HCT116 (cell line): ENCODE results near the gene KRT17. TPM values are rescaled to one million over a fixed set of nuclear protein-coding genes. Genes with fewer than 3 reads are reported as not detected.

Experiments used
- ATAC-seq: fragments of 200-7000 bp; cut with Tn5 transposase; 2 replicates; pipeline ENCODE4 v1.9.1; 2020; ENCODE audit warnings: mild to moderate bottlenecking, moderate library complexity
- BruUV-seq: library from RNA; stranded (reverse); fragments of 400-500 nt; replicated peaks from 2 replicates; lab custom pipeline; 2021; lab: Mats Ljungman, UMichigan
- CTCF ChIA-PET: fragments of 300-600 bp; sonication (Branson Sonifier 250); formaldehyde crosslinking; loops from one replicate; lab custom pipeline; 2021; ENCODE audit warnings: antibody characterized with exemption; lab: Charles Lee
- POLR2A ChIA-PET: fragments of 300-600, 350-600 bp; sonication (Branson Sonifier 250); formaldehyde crosslinking; loops from one replicate; lab custom pipeline; 2021; ENCODE audit warnings: antibody characterized with exemption; lab: Charles Lee
- RAD21 ChIA-PET, 2 experiments: fragments of 300-600 bp; sonication (Branson Sonifier 250); formaldehyde crosslinking; loops; one replicate each; lab custom pipeline; 2023; ENCODE audit warnings: low total read pairs in 2 of 2; ENCODE audit not compliant: uncharacterized antibody in 2 of 2, unreplicated experiment in 2 of 2, low non-redundant PET in 1 of 2; lab: Charles Lee
- DNase-seq: peaks from one replicate; pipeline ENCODE4 v3.0.0-alpha.2; 2010; ENCODE audit warnings: low read depth, low spot score
- H2AFZ ChIP-seq: fragments of 200-600 bp; shearing (Covaris generic), sonication (generic); 2 replicates; pipeline ENCODE4 v1.6.1; 2017; ENCODE audit warnings: low read depth, mixed run types, mixed read lengths, antibody characterized with exemption, low read length; ENCODE audit not compliant: poor library complexity, severe bottlenecking
- H3K27ac ChIP-seq: 2 replicates; pipeline ENCODE4 v1.5.1; 2012; ENCODE audit warnings: low read depth, low read length
- H3K27me3 ChIP-seq: fragments of 200-600 bp; sonication (generic); 2 replicates; pipeline ENCODE4 v1.6.1; 2016; ENCODE audit warnings: mixed run types, low read length, mixed read lengths; ENCODE audit not compliant: insufficient read depth
- H3K36me3 ChIP-seq, 2 experiments: fragments of 200-500 bp in 1 of 2; fragments of 200-600 bp in 1 of 2; sonication (Bioruptor generic) in 1 of 2; sonication (generic) in 1 of 2; 2 replicates each; pipeline versions ENCODE4 v1.5.1 to v1.6.1; 2014 to 2016; ENCODE audit warnings: low read length in 2 of 2, inconsistent platforms in 1 of 2, mixed read lengths in 1 of 2, mixed run types in 1 of 2; ENCODE audit not compliant: insufficient read depth in 2 of 2, control insufficient read depth in 1 of 2
- H3K4me1 ChIP-seq, 2 experiments: fragments of 200-600 bp in 1 of 2; sonication (generic) in 1 of 2; 2 replicates each; pipeline versions ENCODE4 v1.5.1 to v1.6.1; 2012 to 2017; ENCODE audit warnings: low read length in 2 of 2, inconsistent platforms in 1 of 2, mild to moderate bottlenecking in 1 of 2, mixed read lengths in 1 of 2, mixed run types in 1 of 2, moderate library complexity in 1 of 2; ENCODE audit not compliant: insufficient read depth in 2 of 2, control insufficient read depth in 1 of 2
- H3K4me2 ChIP-seq: fragments of 200-600 bp; sonication (generic); 2 replicates; pipeline ENCODE4 v1.6.1; 2017; ENCODE audit warnings: mixed run types, low read length, mixed read lengths
- H3K4me3 ChIP-seq, 2 experiments: fragments of 200-600 bp in 1 of 2; sonication (generic) in 1 of 2; replicated peaks in 1 of 2; 2 replicates each; pipeline ENCODE4 v1.5.1; 2011 to 2016; ENCODE audit warnings: low read length in 2 of 2, control low read depth in 1 of 2, low read depth in 1 of 2, mild to moderate bottlenecking in 1 of 2, mixed read lengths in 1 of 2, mixed run types in 1 of 2
- H3K79me2 ChIP-seq: fragments of 200-600 bp; sonication (generic); 2 replicates; pipeline ENCODE4 v1.6.1; 2017; ENCODE audit warnings: mild to moderate bottlenecking, mixed run types, low read length, moderate library complexity, mixed read lengths; ENCODE audit not compliant: insufficient read depth
- H3K9ac ChIP-seq: fragments of 200-600 bp; sonication (generic); 2 replicates; pipeline ENCODE4 v1.6.1; 2016; ENCODE audit warnings: low read length, mixed read lengths
- H3K9me2 ChIP-seq: fragments of 200-600 bp; sonication (generic), shearing (Covaris generic); 2 replicates; pipeline ENCODE4 v1.6.1; 2017; ENCODE audit warnings: mixed run types, mild to moderate bottlenecking, moderate library complexity; ENCODE audit not compliant: insufficient read depth
- H3K9me3 ChIP-seq, 2 experiments: fragments of 200-500 bp in 1 of 2; fragments of 200-600 bp in 1 of 2; sonication (Bioruptor generic) in 1 of 2; sonication (generic) in 1 of 2; 2 replicates each; pipeline ENCODE4 v1.6.1; 2014 to 2017; ENCODE audit warnings: low read length in 2 of 2, mixed read lengths in 2 of 2, inconsistent platforms in 1 of 2, low read depth in 1 of 2, mild to moderate bottlenecking in 1 of 2, mixed run types in 1 of 2, moderate library complexity in 1 of 2; ENCODE audit not compliant: control insufficient read depth in 1 of 2, insufficient read depth in 1 of 2
- H4K20me1 ChIP-seq: fragments of 200-600 bp; sonication (generic), shearing (Covaris generic); 2 replicates; pipeline ENCODE4 v1.6.1; 2017; ENCODE audit warnings: mixed run types, mild to moderate bottlenecking, moderate library complexity; ENCODE audit not compliant: insufficient read depth
- CEBPB ChIP-seq: IDR thresholded peaks from 2 replicates; pipeline ENCODE4 v1.6.1; 2012; ENCODE audit warnings: low read depth
- CTCF ChIP-seq, 3 experiments: fragments of 200-600 bp in 1 of 3; sonication (generic) in 1 of 3; IDR thresholded peaks in 2 of 3; conservative IDR thresholded peaks in 1 of 3; 2 replicates each; pipeline ENCODE4 v1.5.1; 2012 to 2017; ENCODE audit warnings: low read depth in 2 of 3, low read length in 2 of 3, antibody characterized with exemption in 1 of 3, borderline replicate concordance in 1 of 3, control low read depth in 1 of 3, mild to moderate bottlenecking in 1 of 3, mixed read lengths in 1 of 3, mixed run types in 1 of 3, moderate library complexity in 1 of 3; ENCODE audit not compliant: insufficient read depth in 1 of 3
- FOSL1 ChIP-seq: IDR thresholded peaks from 2 replicates; pipeline ENCODE4 v1.6.1; 2012; ENCODE audit warnings: low read depth
- MAX ChIP-seq: IDR thresholded peaks from 2 replicates; pipeline ENCODE4 v1.6.1; 2012
- POLR2A ChIP-seq: IDR thresholded peaks from 2 replicates; pipeline ENCODE4 v1.7.0; 2011; ENCODE audit warnings: borderline replicate concordance; ENCODE audit not compliant: insufficient read depth, insufficient read length; ENCODE audit errors: extremely low read depth
- POLR2AphosphoS5 ChIP-seq: IDR thresholded peaks from 2 replicates; pipeline ENCODE4 v1.6.1; 2011; ENCODE audit warnings: mild to moderate bottlenecking, low read depth, low read length, moderate library complexity
- RAD21 ChIP-seq: IDR thresholded peaks from 2 replicates; pipeline ENCODE4 v1.6.1; 2012; ENCODE audit warnings: low read depth, mild to moderate bottlenecking
- SRF ChIP-seq: IDR thresholded peaks from 2 replicates; pipeline ENCODE4 v1.6.1; 2012; ENCODE audit warnings: low read depth
- ZFX ChIP-seq: fragments of 450-650 bp; IDR thresholded peaks from 2 replicates; pipeline ENCODE4 v1.6.1; 2017
- intact Hi-C: fragments of 100-400 bp; cut with micrococcal nuclease; formaldehyde crosslinking; loops from 2 replicates; pipeline ENCODE4 v1.10.0; 2022
- total RNA-seq: library from RNA; stranded (reverse); gene quantifications from one replicate; pipeline ENCODE4 v1.2.1, GENCODE V29; 2021; ENCODE audit not compliant: unreplicated experiment
- TF ChIP-seq, protein P1 (sequence below): IDR thresholded peaks from 2 replicates; pipeline ENCODE4 v1.6.1; 2012
- TF ChIP-seq, protein P2 (sequence below): IDR thresholded peaks from 2 replicates; pipeline ENCODE4 v1.6.1; 2012; ENCODE audit warnings: low read depth
- TF ChIP-seq, protein P3 (sequence below): IDR thresholded peaks from 2 replicates; pipeline ENCODE4 v1.6.1; 2011; ENCODE audit warnings: mild to moderate bottlenecking, low read length, moderate library complexity; ENCODE audit not compliant: insufficient replicate concordance; ENCODE audit errors: extremely low read depth

The KRT17 gene
- total RNA-seq, 1 experiment from 2014 or later: not detected

DNA sequence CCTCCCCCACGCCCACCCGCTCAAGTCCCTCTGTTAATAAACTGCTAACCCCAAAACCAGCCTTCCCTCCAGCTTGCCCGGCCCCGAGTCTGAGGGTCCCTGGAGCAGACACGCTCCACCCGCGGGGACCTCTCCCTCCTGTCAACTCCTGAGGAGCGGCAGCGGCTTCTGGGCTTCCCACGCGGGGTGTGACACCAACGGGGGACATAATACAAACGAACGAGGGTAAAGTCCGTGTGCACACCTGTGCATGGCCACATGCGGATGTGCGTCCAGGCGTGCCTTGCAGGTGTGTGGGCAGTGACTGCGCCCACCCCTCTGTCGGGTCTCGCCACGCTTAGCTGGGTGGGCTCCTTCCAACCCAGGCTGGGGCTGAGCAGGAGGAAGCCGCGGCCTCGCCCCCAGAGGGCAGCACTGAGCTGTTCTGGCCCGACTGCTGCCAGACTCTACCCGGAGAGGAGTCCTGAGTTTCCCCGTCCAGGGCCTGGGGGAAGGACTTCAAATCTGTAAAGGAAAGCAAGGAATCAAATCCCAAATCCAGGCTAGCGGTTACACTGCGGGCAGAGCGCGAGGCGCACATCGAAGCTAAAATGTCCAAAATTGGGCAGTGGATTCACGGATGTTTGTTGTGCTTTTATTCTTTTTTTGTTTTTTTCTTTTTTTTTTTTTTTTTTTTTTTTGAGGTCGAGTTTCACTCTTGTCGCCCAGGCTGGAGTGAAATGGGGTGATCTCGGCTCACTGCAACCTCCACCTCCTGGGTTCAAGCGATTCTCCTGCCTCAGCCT, 24.2 kb upstream of the KRT17 start (continued):
- TF ChIP-seq SRF: no peak
- peak; percentile 92 for TF ChIP-seq RAD21
- TF ChIP-seq, protein P1, sequence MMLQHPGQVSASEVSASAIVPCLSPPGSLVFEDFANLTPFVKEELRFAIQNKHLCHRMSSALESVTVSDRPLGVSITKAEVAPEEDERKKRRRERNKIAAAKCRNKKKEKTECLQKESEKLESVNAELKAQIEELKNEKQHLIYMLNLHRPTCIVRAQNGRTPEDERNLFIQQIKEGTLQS: no peak

GRCh38 chr17:41647940-41648410, 23.6 kb upstream of the KRT17 start:
- H3K27ac ChIP-seq: peak overlapping the region; percentile 41
- H2AFZ ChIP-seq: peak overlapping the region; percentile 83
- H4K20me1 ChIP-seq: no peaks in the 10 kb centered on the region
- CTCF ChIA-PET: interaction anchor here (0.6 to 11.1 kb wide), 31 partner anchors 8 to 1115 kb away, joined by 3 to 217 read pairs (median 6); partner anchors contain the start of gene KRT19
- POLR2A ChIA-PET: interaction anchor here (0.9 to 1.9 kb wide), 5 partner anchors 18 to 120 kb away, joined by 3 to 25 read pairs (median 9); partner anchors contain the start of genes EIF1 and KRT19
- DNase-seq (peak; percentile 54), ATAC-seq (peak; percentile 80)
- H3K79me2 ChIP-seq: no peaks in the 10 kb centered on the region
- intact Hi-C loops: loop anchor here (1.0 to 10.0 kb wide), 9 partner anchors 14 to 1026 kb away; no protein-coding TSS in a partner anchor
- H3K9me3 ChIP-seq: no peaks in the 10 kb centered on the region
- RAD21 ChIA-PET: interaction anchor here (0.6 to 2.7 kb wide), 8 partner anchors 14 to 770 kb away, joined by 3 to 28 read pairs (median 8); no protein-coding TSS in a partner anchor
- peak overlapping the region; percentile 83 for H3K4me2 ChIP-seq
- BruUV-seq: no TSS peak
- TF ChIP-seq RAD21 (peak; percentile 100), ZFX (no peak; the same call in 1 of the 2 replicates), SRF (no peak), POLR2AphosphoS5 (0 out of 2 replicates have a peak, but pooled peaks have one; percentile 25), CTCF (IDR thresholded peaks at IDR 0.05 in 2 of 3, conservative IDR thresholded peaks at IDR 0.05 in 1 of 3; ENCODE audit: borderline replicate concordance in 1 of 3, insufficient read depth in 1 of 3, low read depth in 2 of 3, low read length in 2 of 3) (peak; percentile 84 to 95 (median 92)), POLR2A (no peak), CEBPB (no peak), MAX (peak; percentile 62; the same call in 1 of the 2 replicates), FOSL1 (no peak)
- TF ChIP-seq, protein P2, sequence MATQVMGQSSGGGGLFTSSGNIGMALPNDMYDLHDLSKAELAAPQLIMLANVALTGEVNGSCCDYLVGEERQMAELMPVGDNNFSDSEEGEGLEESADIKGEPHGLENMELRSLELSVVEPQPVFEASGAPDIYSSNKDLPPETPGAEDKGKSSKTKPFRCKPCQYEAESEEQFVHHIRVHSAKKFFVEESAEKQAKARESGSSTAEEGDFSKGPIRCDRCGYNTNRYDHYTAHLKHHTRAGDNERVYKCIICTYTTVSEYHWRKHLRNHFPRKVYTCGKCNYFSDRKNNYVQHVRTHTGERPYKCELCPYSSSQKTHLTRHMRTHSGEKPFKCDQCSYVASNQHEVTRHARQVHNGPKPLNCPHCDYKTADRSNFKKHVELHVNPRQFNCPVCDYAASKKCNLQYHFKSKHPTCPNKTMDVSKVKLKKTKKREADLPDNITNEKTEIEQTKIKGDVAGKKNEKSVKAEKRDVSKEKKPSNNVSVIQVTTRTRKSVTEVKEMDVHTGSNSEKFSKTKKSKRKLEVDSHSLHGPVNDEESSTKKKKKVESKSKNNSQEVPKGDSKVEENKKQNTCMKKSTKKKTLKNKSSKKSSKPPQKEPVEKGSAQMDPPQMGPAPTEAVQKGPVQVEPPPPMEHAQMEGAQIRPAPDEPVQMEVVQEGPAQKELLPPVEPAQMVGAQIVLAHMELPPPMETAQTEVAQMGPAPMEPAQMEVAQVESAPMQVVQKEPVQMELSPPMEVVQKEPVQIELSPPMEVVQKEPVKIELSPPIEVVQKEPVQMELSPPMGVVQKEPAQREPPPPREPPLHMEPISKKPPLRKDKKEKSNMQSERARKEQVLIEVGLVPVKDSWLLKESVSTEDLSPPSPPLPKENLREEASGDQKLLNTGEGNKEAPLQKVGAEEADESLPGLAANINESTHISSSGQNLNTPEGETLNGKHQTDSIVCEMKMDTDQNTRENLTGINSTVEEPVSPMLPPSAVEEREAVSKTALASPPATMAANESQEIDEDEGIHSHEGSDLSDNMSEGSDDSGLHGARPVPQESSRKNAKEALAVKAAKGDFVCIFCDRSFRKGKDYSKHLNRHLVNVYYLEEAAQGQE: no peak
- TF ChIP-seq, protein P3, sequence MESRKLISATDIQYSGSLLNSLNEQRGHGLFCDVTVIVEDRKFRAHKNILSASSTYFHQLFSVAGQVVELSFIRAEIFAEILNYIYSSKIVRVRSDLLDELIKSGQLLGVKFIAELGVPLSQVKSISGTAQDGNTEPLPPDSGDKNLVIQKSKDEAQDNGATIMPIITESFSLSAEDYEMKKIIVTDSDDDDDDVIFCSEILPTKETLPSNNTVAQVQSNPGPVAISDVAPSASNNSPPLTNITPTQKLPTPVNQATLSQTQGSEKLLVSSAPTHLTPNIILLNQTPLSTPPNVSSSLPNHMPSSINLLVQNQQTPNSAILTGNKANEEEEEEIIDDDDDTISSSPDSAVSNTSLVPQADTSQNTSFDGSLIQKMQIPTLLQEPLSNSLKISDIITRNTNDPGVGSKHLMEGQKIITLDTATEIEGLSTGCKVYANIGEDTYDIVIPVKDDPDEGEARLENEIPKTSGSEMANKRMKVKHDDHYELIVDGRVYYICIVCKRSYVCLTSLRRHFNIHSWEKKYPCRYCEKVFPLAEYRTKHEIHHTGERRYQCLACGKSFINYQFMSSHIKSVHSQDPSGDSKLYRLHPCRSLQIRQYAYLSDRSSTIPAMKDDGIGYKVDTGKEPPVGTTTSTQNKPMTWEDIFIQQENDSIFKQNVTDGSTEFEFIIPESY: no peak
- TF ChIP-seq, all 23 proteins: peak for 4
- H3K36me3 ChIP-seq: no peaks in the 10 kb centered on the region
- no peaks in the 10 kb centered on the region for H3K27me3 ChIP-seq
- H3K4me1 ChIP-seq: peaks cover 27 to 71% of the 10 kb centered on the region in 2 experiments
- H3K4me3 ChIP-seq: peak overlapping the region; percentile 38 to 53
- no peaks in the 10 kb centered on the region for H3K9me2 ChIP-seq
- H3K9ac ChIP-seq: peak overlapping the region; percentile 57
